GM19467 (cell line): ENCODE measurements around the gene PRKG1.

Experiments
- ATAC-seq: cut with Tn5 transposase; IDR thresholded peaks from one replicate; pipeline ENCODE4 v1.9.1; 2021; ENCODE audit warnings: mild to moderate bottlenecking, moderate library complexity; ENCODE audit not compliant: unreplicated experiment

Gene PRKG1

DNA sequence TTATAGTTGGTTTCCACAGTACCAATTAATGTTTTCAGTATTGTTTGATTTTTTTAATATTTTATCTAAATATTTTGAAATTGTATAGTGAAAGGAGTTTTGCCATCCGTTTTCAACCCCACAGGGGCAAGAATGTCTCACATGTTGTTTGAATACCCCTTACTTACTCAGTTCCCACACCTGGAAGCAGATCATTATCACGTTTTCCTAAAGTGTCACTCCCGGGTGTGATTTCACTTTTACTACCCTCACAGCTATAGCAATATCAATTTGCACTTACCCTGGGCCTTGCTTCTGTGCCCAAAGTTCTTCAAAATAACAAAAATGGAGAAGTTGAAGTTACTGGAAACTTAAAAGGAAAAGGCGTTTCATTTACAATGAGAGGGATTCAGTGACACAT, 397.0 kb downstream of the PRKG1 start:
- ATAC-seq = no peak

GRCh38 chr10:51472154-51472553, 397.9 kb downstream of the PRKG1 start:
- ATAC-seq = no peak

GRCh38 chr10:51479711-51480110, 405.4 kb downstream of the PRKG1 start:
- ATAC-seq = no peak

DNA sequence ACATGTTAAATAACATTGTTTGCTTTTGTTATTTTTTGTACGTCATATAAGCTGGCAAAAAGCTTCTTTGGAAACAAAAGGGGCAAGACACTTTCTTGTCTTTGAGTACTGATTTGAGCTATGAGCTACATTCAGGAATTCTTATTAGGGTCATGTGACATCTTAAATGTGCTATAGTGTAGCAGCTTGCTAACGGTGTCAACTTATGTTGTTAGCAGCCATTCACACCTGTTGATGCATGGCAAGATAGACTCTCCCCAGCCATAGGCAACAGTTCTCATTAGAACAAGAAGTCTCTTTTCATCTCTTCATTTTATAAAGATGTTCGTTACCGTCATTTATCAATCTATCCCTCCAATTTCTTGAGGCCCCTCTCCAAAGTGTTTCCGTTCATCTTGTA, 411.4 kb downstream of the PRKG1 start:
- no peak for ATAC-seq

DNA sequence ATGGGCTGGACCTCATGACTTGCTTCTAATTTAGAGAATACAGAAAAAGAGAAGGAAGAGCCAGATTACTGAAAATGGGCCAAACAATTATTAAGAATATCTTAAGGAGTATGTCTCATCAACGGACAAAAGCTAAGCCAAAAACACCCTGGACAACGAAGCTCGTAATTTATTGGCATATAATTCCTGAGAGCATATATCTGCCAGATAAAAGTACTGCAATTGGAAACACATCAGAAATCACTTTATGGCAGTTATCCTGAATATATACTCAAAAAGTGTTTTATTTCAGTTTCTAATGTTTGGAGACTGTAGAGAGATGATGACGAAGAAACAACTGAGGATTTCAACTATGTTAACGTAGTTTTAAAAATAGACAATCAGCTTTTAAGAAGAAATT, 413.3 kb downstream of the PRKG1 start:
- ATAC-seq = no peak

DNA sequence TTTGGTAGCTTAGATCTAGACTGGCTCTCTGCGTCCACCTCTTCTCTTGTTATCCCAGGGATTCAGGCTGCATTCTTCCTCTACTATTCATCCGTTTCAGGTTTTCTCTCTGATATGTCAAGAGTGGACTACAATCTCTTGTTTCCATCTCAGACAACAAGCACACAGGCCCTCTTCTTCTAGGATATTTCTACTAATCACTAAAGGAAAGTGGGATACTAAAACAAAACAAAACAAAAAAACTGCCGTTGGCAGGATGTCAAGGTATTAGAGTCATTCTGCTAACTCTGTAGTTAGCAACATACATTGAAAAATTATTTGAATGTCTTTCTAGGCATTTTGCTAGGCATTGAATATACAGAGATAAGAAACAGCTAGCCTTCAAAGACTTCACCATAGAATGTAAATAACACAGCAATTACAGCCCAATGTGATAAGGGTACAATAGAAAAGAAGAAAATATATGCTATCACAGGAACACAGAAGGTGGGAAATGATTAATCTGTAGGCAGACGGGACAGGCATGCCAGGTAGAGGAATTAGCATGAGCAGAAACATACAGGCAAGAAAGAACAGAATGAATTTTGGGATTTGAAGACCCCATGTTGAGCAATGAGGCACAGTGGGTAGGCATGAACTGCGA, 414.6 kb downstream of the PRKG1 start:
- no peak for ATAC-seq

- ATAC-seq = no peak
Observed at GRCh38 chr10:51498424-51498823, 424.1 kb downstream of the PRKG1 start.

- no peak for ATAC-seq
Observed at GRCh38 chr10:51501396-51501795, 427.1 kb downstream of the PRKG1 start.

DNA sequence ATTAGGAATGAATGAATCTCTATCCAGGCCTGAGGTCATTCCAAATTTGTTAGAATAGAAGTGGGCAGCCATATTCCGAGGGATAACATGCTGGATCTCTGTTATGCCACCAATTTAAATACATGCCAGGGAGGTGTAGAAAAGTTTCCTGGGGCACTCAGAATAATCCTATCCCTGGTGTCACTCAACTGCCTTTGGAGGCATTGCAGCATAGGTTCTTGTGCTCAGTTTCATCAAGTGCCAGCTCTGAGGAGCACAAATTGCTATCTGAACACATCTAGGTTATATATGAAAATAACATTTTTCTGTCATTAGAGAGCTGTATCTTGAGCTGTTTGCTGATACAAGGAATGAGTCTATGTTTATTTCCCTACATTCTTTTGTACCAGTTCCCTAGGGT, 427.8 kb downstream of the PRKG1 start:
- no peak for ATAC-seq

DNA sequence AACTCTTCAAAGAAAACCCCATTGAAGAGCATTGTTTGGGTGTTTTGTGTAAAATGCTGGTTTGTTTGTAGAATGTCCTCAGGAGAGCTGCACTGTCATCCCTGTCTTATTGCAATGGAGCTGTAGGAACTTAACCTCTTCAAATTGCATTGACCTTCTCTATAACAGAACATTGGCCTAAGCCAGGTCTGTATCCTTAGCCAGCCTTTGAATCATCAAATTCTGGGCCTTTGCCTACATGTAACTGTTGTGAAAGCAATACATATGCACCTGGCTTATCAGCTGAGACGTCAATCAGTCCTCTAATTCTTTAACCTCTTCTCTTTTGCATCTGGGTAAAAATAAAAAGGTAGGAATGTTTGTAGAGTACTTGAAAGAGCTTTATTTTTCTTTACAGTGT, 429.1 kb downstream of the PRKG1 start:
- ATAC-seq = no peak

GRCh38 chr10:51507476-51507875, 433.2 kb downstream of the PRKG1 start:
- ATAC-seq = no peak

GRCh38 chr10:51508156-51508555, 433.9 kb downstream of the PRKG1 start:
- ATAC-seq = no peak

DNA sequence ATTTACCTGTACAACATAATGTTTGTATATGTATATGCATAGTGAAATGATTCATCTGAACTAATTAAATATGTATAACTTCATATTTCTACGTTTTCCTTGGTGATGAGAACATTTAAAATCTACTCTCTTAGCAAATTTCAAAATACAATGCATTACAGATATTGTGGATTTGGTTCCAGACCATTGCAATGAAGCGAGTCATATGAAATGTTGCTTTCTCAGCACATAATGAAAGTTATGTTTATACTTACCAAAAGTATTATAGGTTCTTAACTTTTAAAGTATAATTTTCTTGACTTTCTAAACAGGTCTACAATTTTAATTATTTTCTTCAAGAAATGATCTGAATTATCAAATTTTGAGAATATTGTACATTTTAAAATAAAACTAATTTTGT, 435.9 kb downstream of the PRKG1 start:
- no peak for ATAC-seq

GRCh38 chr10:51521605-51522004, 447.3 kb downstream of the PRKG1 start:
- no peak for ATAC-seq

GRCh38 chr10:51522858-51523257, 448.6 kb downstream of the PRKG1 start:
- ATAC-seq = no peak

GRCh38 chr10:51523440-51523839, 449.2 kb downstream of the PRKG1 start:
- ATAC-seq = no peak

DNA sequence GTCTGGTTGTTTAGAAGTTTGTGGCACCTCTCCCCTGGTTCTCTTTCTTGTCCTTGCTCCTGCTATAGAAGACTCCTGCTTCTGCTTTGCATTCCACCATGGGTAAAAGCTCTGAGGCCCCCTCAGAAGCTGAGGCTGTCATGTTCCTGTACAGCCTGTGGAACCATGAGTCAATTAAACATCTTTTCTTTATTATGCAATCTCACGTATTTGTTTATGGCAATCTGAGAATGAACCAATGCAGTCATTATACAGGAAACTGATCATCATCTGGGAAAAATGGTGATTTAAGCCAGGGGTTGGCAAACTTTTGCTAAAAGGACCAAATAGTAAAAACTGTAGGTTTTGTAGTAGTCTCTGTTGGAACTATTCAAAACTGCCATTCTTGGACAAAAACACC, 449.8 kb downstream of the PRKG1 start:
- ATAC-seq = no peak

DNA sequence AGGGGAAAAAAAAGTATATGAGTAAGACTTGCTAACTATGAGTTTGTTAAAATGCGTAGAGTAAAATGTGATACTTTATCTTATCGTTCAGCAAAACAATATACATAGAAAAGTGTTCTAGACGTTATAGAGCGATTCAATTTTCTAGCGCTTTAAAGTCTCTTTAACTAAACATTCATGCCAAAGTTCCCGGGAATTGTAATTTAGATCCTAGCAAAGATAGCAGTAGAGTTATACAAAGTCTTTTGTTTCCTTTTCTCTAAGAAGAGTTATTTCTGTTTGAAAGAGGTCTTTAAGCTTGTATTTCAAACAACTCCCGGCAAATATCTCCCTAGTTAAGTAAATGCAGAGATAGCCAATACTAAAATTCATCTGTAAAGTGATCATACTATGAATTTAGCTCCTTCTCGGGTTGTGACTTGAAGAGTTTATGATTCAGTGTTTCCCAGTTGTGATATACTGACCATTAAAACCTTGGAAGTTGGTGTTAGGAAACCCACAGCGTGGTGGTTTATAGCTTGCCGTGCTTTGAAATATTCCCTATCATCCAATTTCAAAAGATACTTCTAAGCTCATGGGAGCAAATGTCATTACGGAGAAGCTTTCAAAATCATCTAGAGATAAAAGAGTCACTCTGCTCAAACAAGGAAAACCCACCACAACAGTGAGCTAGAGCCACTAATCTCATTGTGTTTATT, 453.4 kb downstream of the PRKG1 start:
- ATAC-seq = no peak

DNA sequence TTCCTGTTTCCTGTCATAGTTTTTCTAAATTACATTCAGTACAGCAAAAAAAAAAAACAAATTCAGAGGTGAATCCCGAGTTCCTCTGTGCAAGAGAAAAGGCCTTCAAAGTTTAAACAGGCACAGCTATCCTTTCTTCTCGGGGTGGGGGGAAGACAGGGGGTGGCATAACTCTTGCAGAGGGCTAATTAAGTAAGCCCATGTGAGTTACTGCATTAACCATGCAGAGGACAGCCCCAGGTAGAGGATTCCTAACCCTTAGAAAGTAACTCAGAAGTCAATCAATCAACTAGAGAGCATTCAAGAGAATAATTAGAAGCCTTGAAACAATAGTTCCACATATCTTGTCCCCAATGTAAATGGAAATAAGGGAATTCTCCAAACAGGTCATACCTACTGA, 454.2 kb downstream of the PRKG1 start:
- ATAC-seq = no peak

DNA sequence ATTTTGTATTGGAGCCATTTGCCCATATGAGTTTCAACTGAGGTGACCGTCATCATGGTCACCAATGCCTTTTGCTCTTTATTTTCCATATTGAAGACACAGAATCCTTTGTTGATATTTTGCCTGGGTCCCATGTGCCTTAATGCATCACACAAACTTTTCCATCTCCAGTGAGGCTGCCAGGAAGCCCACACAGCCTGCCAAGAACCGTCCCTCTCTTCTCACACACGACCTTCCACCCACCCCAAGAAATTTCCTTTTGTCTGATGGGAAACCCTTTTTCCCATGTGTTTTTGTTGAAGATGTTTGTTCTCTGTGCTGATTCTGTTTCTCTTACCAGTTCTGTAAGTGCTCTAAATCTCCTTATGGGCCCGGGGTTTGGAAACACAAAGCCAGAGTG, 456.3 kb downstream of the PRKG1 start:
- ATAC-seq = no peak

DNA sequence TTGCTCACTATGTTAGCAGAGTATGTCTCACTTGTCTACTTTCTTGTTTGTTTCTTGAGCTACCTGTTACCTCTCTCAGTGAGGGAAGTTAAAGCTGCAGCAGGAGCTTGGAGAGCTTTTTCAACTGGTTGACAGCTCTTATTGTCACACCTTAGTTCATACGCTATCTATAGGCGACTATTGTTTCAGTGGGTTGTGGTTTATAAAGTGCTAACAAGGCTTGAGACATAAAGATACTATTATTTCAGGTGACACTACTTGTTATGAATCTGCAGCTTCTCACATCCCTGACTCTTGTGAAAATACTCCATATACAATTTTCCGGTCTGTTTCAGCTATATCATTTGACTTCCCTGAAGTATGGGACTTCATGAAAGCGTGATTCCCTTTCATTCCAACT, 457.8 kb downstream of the PRKG1 start:
- no peak for ATAC-seq

GRCh38 chr10:51542853-51543252, 468.6 kb downstream of the PRKG1 start:
- ATAC-seq = no peak

DNA sequence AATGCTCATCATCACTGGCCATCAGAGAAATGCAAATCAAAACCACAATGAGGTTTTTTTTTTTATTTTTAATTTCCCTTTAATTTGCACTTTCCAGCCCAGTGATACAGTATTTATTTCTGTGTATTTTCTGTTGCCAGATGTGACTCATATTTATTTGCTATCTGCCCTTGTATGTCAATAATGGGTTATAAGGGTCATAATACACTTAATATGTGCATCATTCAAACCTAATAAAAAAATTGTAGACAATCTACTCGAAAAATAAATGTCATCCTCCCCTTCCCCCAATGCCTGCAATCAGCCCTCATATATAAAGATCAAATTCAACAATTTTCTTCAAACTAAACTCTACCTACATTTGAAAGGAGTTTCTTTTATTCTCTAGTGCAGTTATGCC, 470.6 kb downstream of the PRKG1 start:
- no peak for ATAC-seq
